GM12892 (cell line): ENCODE data around the gene PELI1.

Source experiments
- DNase-seq: peaks from one replicate; pipeline ENCODE4 v3.0.0; 2011; ENCODE audit not compliant: insufficient read length
- FAIRE-seq: peaks from 2 replicates; lab custom pipeline; 2011; peaks lifted over from hg19 to GRCh38; lab: Jason Lieb, UNC
- POLR2A ChIP-seq: IDR thresholded peaks from 2 replicates; pipeline ENCODE4 v1.6.1; 2011; ENCODE audit warnings: low read depth, low read length, control low read depth
- POLR2AphosphoS5 ChIP-seq: IDR thresholded peaks from 2 replicates; pipeline ENCODE4 v1.6.1; 2011; ENCODE audit warnings: low read depth, low read length, control low read depth
- TAF1 ChIP-seq: IDR thresholded peaks from 2 replicates; pipeline ENCODE4 v1.6.1; 2011; ENCODE audit warnings: low read depth, mild to moderate bottlenecking, control low read depth, low read length, borderline replicate concordance

Gene PELI1

GRCh38 chr2:64130333-64130732 lies 13.9 kb downstream of the PELI1 start:
- FAIRE-seq (no peak), DNase-seq (no peak)
- TF ChIP-seq TAF1 (no peak), POLR2AphosphoS5 (no peak), POLR2A (no peak)

GRCh38 chr2:64128943-64129391 lies 15.3 kb downstream of the PELI1 start:
- no peak for TF ChIP-seq TAF1
- no peak for TF ChIP-seq POLR2A
- no peak for TF ChIP-seq POLR2AphosphoS5
- DNase-seq (no peak), FAIRE-seq (peak; percentile 40)

- DNase-seq, result no peak
- no peak for TF ChIP-seq POLR2A
- TF ChIP-seq TAF1, result no peak
- TF ChIP-seq POLR2AphosphoS5, result no peak
- no peak for FAIRE-seq
Measured at GRCh38 chr2:64128406-64128805, 15.8 kb downstream of the PELI1 start.

GRCh38 chr2:64127119-64127518 lies 17.1 kb downstream of the PELI1 start:
- DNase-seq, result no peak
- TF ChIP-seq POLR2AphosphoS5 (no peak), POLR2A (no peak), TAF1 (no peak)
- FAIRE-seq, result no peak

- TF ChIP-seq POLR2A, result no peak
- no peak for FAIRE-seq
- no peak for DNase-seq
Measured at GRCh38 chr2:64126601-64127000, 17.6 kb downstream of the PELI1 start.

- FAIRE-seq (peak; percentile 53), DNase-seq (no peak)
- TF ChIP-seq TAF1 (no peak), POLR2AphosphoS5 (no peak), POLR2A (no peak)
Measured at GRCh38 chr2:64124571-64124970, 19.6 kb downstream of the PELI1 start.

GRCh38 chr2:64124168-64124567 lies 20.1 kb downstream of the PELI1 start:
- no peak for FAIRE-seq
- DNase-seq, result no peak
- no peak for TF ChIP-seq POLR2A
- no peak for TF ChIP-seq POLR2AphosphoS5
- no peak for TF ChIP-seq TAF1

GRCh38 chr2:64123740-64124139 lies 20.5 kb downstream of the PELI1 start:
- no peak for TF ChIP-seq TAF1
- no peak for TF ChIP-seq POLR2AphosphoS5
- no peak for TF ChIP-seq POLR2A

GRCh38 chr2:64122358-64122757 lies 21.9 kb downstream of the PELI1 start:
- TF ChIP-seq POLR2AphosphoS5 (no peak), POLR2A (no peak), TAF1 (no peak)
- no peak for FAIRE-seq
- DNase-seq, result no peak

More at GRCh38 chr2:64123740-64124139, 20.5 kb downstream of the PELI1 start:
- FAIRE-seq (no peak), DNase-seq (no peak)

- DNase-seq, result no peak
- FAIRE-seq, result peak; percentile 65
- TF ChIP-seq POLR2AphosphoS5 (no peak), TAF1 (no peak), POLR2A (no peak)
Measured at GRCh38 chr2:64120928-64121327, 23.3 kb downstream of the PELI1 start.

- no peak for TF ChIP-seq POLR2A
- TF ChIP-seq POLR2AphosphoS5, result no peak
- TF ChIP-seq TAF1, result no peak
- DNase-seq, result no peak
- no peak for FAIRE-seq
Measured at GRCh38 chr2:64120008-64120407, 24.2 kb downstream of the PELI1 start.

GRCh38 chr2:64119369-64119768 lies 24.9 kb downstream of the PELI1 start:
- no peak for TF ChIP-seq POLR2A
- no peak for TF ChIP-seq TAF1
- no peak for TF ChIP-seq POLR2AphosphoS5
- no peak for DNase-seq
- FAIRE-seq, result no peak

GRCh38 chr2:64115808-64116598 lies 28.2 kb downstream of the PELI1 start:
- FAIRE-seq (peak; percentile 69), DNase-seq (no peak)
- TF ChIP-seq POLR2A, result no peak
- TF ChIP-seq TAF1, result no peak
- TF ChIP-seq POLR2AphosphoS5, result no peak
